ENCODE data around the gene MEMO1. TPM values are rescaled to one million over a fixed set of nuclear protein-coding genes. Genes with fewer than 3 reads are reported as not detected.

Gene MEMO1
- total and polyA plus RNA-seq, 9 of the 15 experiments (the other 6 are each of a cell fraction or from before 2014, with no cell fraction given): 22.1 to 87.7 (median 61.2) TPM

- H4K20me1 ChIP-seq (replicated peaks; ENCODE audit: control insufficient read depth, insufficient read depth, low read length): peaks cover 16% of the 10 kb centered on the region
- FAIRE-seq: no peak
- H3K27ac ChIP-seq (ENCODE audit: extremely low read depth, low read depth, low read length): no peak overlapping the region
- peaks cover 95% of the 10 kb centered on the region for H3K79me2 ChIP-seq (ENCODE audit: control insufficient read depth, insufficient read depth, low read length)
- ATAC-seq: no peak
- peaks cover 11% of the 10 kb centered on the region; the same call in 2 of the 3 replicates for H3K36me3 ChIP-seq (ENCODE audit: control insufficient read depth, insufficient read depth, low read length)
- no peaks in the 10 kb centered on the region for H3K9me1 ChIP-seq (ENCODE audit: control insufficient read depth, insufficient read depth, low read length)
- H2AFZ ChIP-seq (ENCODE audit: low read depth, low read length): no peak overlapping the region
- H3K4me3 ChIP-seq: no peak overlapping the region
- BruUV-seq (replicated peaks): no TSS peak
- TF ChIP-seq KLF1 (tag; IDR thresholded peaks at IDR 0.05) (no peak), XRCC5 (IDR thresholded peaks at IDR 0.05; ENCODE audit: low read depth, low read length) (no peak), TEAD4 (IDR thresholded peaks at IDR 0.05; ENCODE audit: low read length) (no peak), TEAD4 (CRISPR knock-in tag; IDR thresholded peaks at IDR 0.05; ENCODE audit: borderline replicate concordance) (no peak), EGR1 (conservative IDR thresholded peaks at IDR 0.05) (no peak), ARNT (IDR thresholded peaks at IDR 0.05) (no peak), ZNF589 (CRISPR knock-in tag; IDR thresholded peaks at IDR 0.05; ENCODE audit: low read depth) (no peak), HSF4 (CRISPR knock-in tag; IDR thresholded peaks at IDR 0.05; ENCODE audit: borderline replicate concordance) (no peak), TEAD1 (CRISPR knock-in tag; IDR thresholded peaks at IDR 0.05) (no peak), RUNX1 (IDR thresholded peaks at IDR 0.05; ENCODE audit: low read depth) (no peak), PHB2 (IDR thresholded peaks at IDR 0.05; ENCODE audit: low read depth) (no peak), NCOA4 (IDR thresholded peaks at IDR 0.05; ENCODE audit: partially characterized antibody) (no peak), IRF9 (tag; IDR thresholded peaks at IDR 0.05) (no peak), SP2 (IDR thresholded peaks at IDR 0.05; ENCODE audit: extremely low read depth, low read depth, low read length, poor library complexity, severe bottlenecking) (no peak), ZNF134 (CRISPR knock-in tag; conservative IDR thresholded peaks at IDR 0.05) (no peak), ZC3H11A (IDR thresholded peaks at IDR 0.05; ENCODE audit: low read depth, low read length) (no peak), ZMIZ1 (IDR thresholded peaks at IDR 0.05; ENCODE audit: low read depth in 2 of 2, low read length in 2 of 2) (no peak), MCM7 (IDR thresholded peaks at IDR 0.05) (no peak), NONO (IDR thresholded peaks at IDR 0.05; ENCODE audit: low read depth in 2 of 2, low read length in 1 of 2) (no peak), ARID1B (IDR thresholded peaks at IDR 0.05) (no peak), KLF6 (CRISPR knock-in tag; IDR thresholded peaks at IDR 0.05; ENCODE audit: borderline replicate concordance) (no peak)
- intact Hi-C loops (cut with micrococcal nuclease) (loop anchor here (10.0 kb wide), 1 partner anchor 119 kb away; no protein-coding TSS in a partner anchor), in situ Hi-C loops (cut with MboI) (no loop called here)
- no peaks in the 10 kb centered on the region for H3K9me3 ChIP-seq (replicated peaks; ENCODE audit: control insufficient read depth, insufficient read depth, low read depth, low read length)
- WGBS (ENCODE audit: insufficient coverage, low coverage, missing lambda C conversion rate): 64% methylated on average over 2 of the region's 2 CpGs
- H3K4me2 ChIP-seq (ENCODE audit: insufficient read depth, low read length): no peak overlapping the region
- H3K27me3 ChIP-seq (ENCODE audit: control insufficient read depth in 2 of 2, insufficient read depth in 2 of 2, low read length in 2 of 2): no peaks in the 10 kb centered on the region
- DNase-seq (ENCODE audit: extremely low read depth in 1 of 4, low spot score in 3 of 4): no peak
- H3K9ac ChIP-seq (ENCODE audit: insufficient read depth in 1 of 2, low read depth in 2 of 2, low read length in 2 of 2): no peak overlapping the region
- ChIA-PET POLR2A (interaction anchor here (1.0 kb wide), 1 partner anchor 15 kb away, joined by 4 read pairs; no protein-coding TSS in a partner anchor), CTCF (ENCODE audit: low intra/inter-chr PET ratio) (no interaction called here)
- peaks cover 12 to 19% of the 10 kb centered on the region in 2 experiments; a peak in 4 of 5 replicates for H3K4me1 ChIP-seq (replicated peaks in 1 of 2; ENCODE audit: control insufficient read depth in 2 of 2, insufficient read depth in 2 of 2, low read length in 2 of 2)
Observed at GRCh38 chr2:32003791-32004190, 7.0 kb downstream of the MEMO1 start.
